ENCODE data around the gene MKKS.

DNA sequence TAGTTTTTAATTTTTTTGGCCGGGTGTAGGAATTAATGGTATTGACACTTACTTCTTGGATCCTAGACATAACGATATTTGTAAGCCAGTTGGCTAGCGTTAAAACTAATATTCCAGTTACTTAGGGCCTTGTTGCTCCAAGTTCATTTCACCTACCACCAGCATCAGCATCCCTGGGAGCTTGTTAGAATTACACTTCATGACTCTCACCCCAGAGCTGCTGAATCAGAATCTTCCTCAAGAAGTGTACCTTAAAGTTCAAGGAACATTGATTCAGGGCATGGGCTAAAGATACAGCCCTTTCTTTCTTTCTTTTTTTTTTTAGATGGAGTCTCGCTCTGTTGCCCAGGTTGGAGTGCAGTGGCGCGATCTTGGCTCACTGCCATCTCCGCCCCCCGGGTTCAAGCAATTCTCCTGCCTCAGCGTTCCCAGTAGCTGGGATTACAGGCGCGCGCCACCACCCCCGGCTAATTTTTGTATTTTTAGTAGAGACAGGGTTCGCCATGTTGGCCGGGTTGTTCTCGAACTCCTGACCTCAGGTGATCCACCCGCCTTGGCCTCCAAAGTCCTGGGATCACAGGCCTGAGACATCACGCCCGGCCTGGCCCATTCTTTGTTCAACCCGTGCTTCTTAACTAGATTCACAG is 2.2 kb upstream of the MKKS start:
- TF ChIP-seq BHLHE40 (IDR thresholded peaks at IDR 0.05; ENCODE audit: borderline replicate concordance in 1 of 2, low read depth in 2 of 2, low read length in 1 of 2) (no peak), TCF12 (IDR thresholded peaks at IDR 0.05; ENCODE audit: low read depth, low read length) (no peak), TAF1 (IDR thresholded peaks at IDR 0.05; ENCODE audit: borderline replicate concordance, low read depth, low read length) (no peak), POLR2AphosphoS5 (IDR thresholded peaks at IDR 0.05; ENCODE audit: low read length) (no peak), NR2C2 (IDR thresholded peaks at IDR 0.05; ENCODE audit: borderline replicate concordance, control insufficient read depth, insufficient read length, low read depth) (no peak), ZNF384 (IDR thresholded peaks at IDR 0.05; ENCODE audit: borderline replicate concordance, low read depth, low read length) (no peak), CBX3 (IDR thresholded peaks at IDR 0.05; ENCODE audit: borderline replicate concordance, low read depth) (no peak)
- TF ChIP-seq, protein P1, sequence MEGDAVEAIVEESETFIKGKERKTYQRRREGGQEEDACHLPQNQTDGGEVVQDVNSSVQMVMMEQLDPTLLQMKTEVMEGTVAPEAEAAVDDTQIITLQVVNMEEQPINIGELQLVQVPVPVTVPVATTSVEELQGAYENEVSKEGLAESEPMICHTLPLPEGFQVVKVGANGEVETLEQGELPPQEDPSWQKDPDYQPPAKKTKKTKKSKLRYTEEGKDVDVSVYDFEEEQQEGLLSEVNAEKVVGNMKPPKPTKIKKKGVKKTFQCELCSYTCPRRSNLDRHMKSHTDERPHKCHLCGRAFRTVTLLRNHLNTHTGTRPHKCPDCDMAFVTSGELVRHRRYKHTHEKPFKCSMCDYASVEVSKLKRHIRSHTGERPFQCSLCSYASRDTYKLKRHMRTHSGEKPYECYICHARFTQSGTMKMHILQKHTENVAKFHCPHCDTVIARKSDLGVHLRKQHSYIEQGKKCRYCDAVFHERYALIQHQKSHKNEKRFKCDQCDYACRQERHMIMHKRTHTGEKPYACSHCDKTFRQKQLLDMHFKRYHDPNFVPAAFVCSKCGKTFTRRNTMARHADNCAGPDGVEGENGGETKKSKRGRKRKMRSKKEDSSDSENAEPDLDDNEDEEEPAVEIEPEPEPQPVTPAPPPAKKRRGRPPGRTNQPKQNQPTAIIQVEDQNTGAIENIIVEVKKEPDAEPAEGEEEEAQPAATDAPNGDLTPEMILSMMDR (IDR thresholded peaks at IDR 0.05 in 2 of 3, conservative IDR thresholded peaks at IDR 0.05 in 1 of 3; ENCODE audit: control insufficient read depth in 2 of 3, extremely low read depth in 1 of 3, insufficient read depth in 1 of 3, low read depth in 3 of 3, low read length in 3 of 3): no peak
- TF ChIP-seq, protein P2, sequence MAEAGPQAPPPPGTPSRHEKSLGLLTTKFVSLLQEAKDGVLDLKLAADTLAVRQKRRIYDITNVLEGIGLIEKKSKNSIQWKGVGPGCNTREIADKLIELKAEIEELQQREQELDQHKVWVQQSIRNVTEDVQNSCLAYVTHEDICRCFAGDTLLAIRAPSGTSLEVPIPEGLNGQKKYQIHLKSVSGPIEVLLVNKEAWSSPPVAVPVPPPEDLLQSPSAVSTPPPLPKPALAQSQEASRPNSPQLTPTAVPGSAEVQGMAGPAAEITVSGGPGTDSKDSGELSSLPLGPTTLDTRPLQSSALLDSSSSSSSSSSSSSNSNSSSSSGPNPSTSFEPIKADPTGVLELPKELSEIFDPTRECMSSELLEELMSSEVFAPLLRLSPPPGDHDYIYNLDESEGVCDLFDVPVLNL (IDR thresholded peaks at IDR 0.05; ENCODE audit: low read depth, low read length): no peak

Data from GM12878 (cell line).